ENCODE data around the gene PLXNA4.

DNA sequence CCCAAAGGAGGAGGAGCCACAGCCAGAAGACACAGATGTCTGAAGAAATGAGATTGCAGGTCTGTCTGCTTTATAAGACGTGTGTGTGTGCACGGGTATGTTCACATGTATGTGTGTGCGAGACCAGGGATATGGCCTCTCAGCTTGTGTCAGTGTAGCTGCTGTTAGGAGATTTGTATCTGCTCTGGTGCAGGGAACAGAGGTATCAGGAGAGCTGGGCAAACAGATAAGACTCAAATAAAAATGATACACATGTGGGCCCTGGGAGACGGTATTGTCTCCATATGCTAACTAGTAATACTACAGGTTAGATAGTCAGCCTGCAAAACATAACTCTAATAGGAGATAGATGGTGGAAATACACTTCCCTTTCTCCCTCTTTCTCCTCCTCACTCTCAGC, 161.0 kb downstream of the PLXNA4 start:
- TF ChIP-seq, protein P1, sequence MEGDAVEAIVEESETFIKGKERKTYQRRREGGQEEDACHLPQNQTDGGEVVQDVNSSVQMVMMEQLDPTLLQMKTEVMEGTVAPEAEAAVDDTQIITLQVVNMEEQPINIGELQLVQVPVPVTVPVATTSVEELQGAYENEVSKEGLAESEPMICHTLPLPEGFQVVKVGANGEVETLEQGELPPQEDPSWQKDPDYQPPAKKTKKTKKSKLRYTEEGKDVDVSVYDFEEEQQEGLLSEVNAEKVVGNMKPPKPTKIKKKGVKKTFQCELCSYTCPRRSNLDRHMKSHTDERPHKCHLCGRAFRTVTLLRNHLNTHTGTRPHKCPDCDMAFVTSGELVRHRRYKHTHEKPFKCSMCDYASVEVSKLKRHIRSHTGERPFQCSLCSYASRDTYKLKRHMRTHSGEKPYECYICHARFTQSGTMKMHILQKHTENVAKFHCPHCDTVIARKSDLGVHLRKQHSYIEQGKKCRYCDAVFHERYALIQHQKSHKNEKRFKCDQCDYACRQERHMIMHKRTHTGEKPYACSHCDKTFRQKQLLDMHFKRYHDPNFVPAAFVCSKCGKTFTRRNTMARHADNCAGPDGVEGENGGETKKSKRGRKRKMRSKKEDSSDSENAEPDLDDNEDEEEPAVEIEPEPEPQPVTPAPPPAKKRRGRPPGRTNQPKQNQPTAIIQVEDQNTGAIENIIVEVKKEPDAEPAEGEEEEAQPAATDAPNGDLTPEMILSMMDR (conservative IDR thresholded peaks at IDR 0.05), result no peak
- no peak for TF ChIP-seq EZH2 (IDR thresholded peaks at IDR 0.05; ENCODE audit: low read depth)

Measured in PC-9 (cell line).